ENCODE measurements around the gene ADGRD2.

ADGRD2 gene

DNA sequence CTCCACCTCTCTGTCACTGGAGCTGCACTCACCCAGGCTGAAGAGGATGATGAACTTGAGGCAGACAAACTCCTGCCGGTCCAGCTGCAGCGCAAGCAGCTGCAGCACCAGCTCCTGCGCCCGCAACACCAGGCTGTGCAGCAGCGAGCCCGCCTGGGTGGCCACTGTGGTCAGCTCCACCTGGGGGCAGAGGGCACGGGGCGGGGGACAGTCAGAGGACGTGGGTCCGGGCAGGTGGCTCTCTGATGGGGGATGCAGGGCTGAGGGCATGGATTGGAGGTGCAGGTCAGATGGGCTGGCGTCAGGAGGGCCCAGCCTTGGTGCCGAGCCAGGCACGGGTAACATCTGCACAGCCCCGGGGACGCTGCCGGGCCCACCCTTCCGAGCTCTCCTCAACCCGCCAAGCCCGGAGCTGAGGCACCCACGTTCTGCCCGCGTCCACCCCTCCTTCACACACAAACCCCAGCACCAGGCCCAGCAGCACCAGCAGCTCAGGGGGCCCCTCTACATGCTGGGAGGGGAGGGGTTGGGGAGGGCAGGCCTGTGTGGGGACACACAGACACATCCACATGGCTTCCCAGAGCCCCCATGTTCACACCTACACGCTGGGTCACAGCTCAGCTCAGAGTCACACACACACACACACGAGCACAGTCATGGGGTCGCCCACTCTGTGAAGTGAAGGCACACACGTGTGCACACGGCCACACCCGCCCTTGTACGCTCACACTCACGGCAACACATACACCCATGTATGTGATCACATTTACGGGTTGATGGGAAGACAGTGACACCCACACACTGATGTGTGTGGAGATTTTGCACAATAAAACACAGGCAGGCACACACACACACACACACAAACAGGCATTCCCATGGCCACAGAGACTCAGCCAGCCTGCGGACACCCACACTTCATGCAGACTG is 41.1 kb downstream of the ADGRD2 start:
- Histone ChIP-seq H3K9me3 (ENCODE audit: control insufficient read depth in 5 of 5, low read length in 5 of 5) (no peaks in the 10 kb centered on the region), H3K4me3 (ENCODE audit: low read depth in 1 of 5, low read length in 5 of 5) (no peak overlapping the region), H3K4me1 (ENCODE audit: control insufficient read depth in 5 of 5, insufficient read depth in 5 of 5, low read length in 5 of 5) (no peaks in the 10 kb centered on the region), H3K36me3 (ENCODE audit: control insufficient read depth in 5 of 5, insufficient read depth in 5 of 5, low read length in 5 of 5) (no peaks in the 10 kb centered on the region), H3K9ac (ENCODE audit: low read length in 5 of 5) (no peak overlapping the region), H3K27me3 (ENCODE audit: control insufficient read depth in 5 of 5, insufficient read depth in 4 of 5, low read length in 5 of 5) (peaks cover 18 to 43% (median 26%) of the 10 kb centered on the region in 5 donors), H3K27ac (ENCODE audit: low read depth, low read length) (no peak overlapping the region)

DNA sequence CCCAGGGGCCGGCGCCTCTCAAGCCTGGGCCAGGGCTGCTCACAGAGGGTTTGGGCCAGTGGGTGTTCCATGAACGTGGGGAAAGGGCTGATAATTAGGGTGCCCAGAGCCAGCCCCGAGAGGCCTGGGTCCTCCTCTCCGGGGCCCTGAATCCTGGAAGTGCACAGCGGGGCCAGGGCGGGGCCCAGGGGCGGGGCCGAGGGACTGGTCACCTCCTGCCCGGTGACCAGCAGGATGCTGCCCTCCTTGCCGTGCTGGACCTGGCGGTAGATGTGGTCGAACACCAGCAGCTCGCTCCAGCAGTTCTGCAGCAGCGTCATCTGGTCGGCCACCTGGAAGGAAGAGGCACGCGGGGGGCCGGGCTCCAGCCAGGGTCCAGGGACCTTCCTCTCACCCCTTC is 42.6 kb downstream of the ADGRD2 start:
- no peaks in the 10 kb centered on the region for H3K4me1 ChIP-seq (ENCODE audit: control insufficient read depth in 5 of 5, insufficient read depth in 5 of 5, low read length in 5 of 5)
- peaks cover 18 to 35% (median 21%) of the 10 kb centered on the region in 5 donors for H3K27me3 ChIP-seq (ENCODE audit: control insufficient read depth in 5 of 5, insufficient read depth in 4 of 5, low read length in 5 of 5)
- H3K4me3 ChIP-seq (ENCODE audit: low read depth in 1 of 5, low read length in 5 of 5) = no peak overlapping the region
- no peak overlapping the region for H3K27ac ChIP-seq (ENCODE audit: low read depth, low read length)
- no peaks in the 10 kb centered on the region for H3K36me3 ChIP-seq (ENCODE audit: control insufficient read depth in 5 of 5, insufficient read depth in 5 of 5, low read length in 5 of 5)
- H3K9ac ChIP-seq (ENCODE audit: low read length in 5 of 5) = no peak overlapping the region
- H3K9me3 ChIP-seq (ENCODE audit: control insufficient read depth in 5 of 5, low read length in 5 of 5) = no peaks in the 10 kb centered on the region

DNA sequence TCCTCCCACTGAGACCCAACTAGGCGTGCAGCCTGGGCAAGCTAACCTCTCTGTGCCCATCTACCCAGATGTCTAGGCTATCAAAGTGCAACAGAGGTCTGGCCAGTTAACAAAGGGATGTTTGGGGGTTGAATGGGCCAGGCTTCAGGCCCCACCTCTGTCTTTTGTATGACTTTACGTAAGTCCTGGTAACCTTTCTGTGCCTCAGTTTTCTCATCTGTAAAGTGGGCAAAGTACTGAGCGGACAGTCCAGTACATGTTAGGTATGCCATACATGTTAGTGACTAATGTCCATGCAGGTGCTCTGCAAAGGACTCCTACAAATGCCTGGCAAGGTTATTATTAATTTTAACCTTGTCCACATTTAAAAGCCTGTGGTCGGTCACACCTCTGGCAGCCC is 43.0 kb downstream of the ADGRD2 start:
- no peaks in the 10 kb centered on the region for H3K36me3 ChIP-seq (ENCODE audit: control insufficient read depth in 5 of 5, insufficient read depth in 5 of 5, low read length in 5 of 5)
- no peak overlapping the region for H3K9ac ChIP-seq (ENCODE audit: low read length in 5 of 5)
- H3K27me3 ChIP-seq (ENCODE audit: control insufficient read depth in 5 of 5, insufficient read depth in 4 of 5, low read length in 5 of 5) = peaks cover 18 to 39% (median 21%) of the 10 kb centered on the region in 5 donors
- peaks cover 0 to 2% (median 0%) of the 10 kb centered on the region in 5 donors for H3K4me1 ChIP-seq (ENCODE audit: control insufficient read depth in 5 of 5, insufficient read depth in 5 of 5, low read length in 5 of 5)
- H3K27ac ChIP-seq (ENCODE audit: low read depth, low read length) = no peak overlapping the region
- no peaks in the 10 kb centered on the region for H3K9me3 ChIP-seq (ENCODE audit: control insufficient read depth in 5 of 5, low read length in 5 of 5)
- no peak overlapping the region for H3K4me3 ChIP-seq (ENCODE audit: low read depth in 1 of 5, low read length in 5 of 5)

DNA sequence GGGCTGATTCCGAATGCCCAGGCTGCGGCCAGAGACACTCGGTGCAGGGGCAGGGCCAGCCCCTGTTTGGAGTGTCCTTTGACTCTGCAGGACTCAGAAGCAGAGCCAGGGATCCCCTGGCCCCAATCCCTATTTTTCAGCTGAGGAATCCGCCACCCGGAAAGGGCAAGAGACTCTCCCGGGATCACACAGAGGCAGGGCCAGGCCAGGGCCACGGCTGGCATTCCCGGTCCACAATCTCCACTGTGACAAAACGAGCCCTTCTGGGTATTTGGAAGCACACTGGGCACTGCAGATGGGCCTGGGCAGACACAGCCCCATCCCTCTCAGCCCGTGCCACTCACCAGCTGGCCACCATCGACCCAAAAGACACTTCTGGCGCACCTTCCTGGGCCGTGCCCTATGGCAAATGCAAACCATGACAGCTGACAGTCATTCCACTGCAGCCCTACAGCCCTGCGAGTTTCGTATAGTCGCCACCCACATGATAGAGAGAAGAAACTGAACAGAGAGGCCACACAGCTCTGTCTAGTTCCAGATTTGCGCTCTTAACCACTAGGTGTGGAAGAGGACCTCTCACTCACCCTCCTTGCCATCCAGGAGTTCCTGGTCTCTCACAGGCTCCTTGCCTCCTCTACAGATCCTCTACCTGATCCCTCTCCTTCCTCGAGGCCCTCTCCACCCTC is 43.7 kb downstream of the ADGRD2 start:
- H3K9ac ChIP-seq (ENCODE audit: low read length in 5 of 5) = peak overlapping the region in 1 of 5 donors; percentile 22
- no peaks in the 10 kb centered on the region for H3K36me3 ChIP-seq (ENCODE audit: control insufficient read depth in 5 of 5, insufficient read depth in 5 of 5, low read length in 5 of 5)
- H3K4me3 ChIP-seq (ENCODE audit: low read depth in 1 of 5, low read length in 5 of 5) = no peak overlapping the region
- H3K4me1 ChIP-seq (ENCODE audit: control insufficient read depth in 5 of 5, insufficient read depth in 5 of 5, low read length in 5 of 5) = peaks cover 0 to 7% (median 0%) of the 10 kb centered on the region in 5 donors
- H3K27me3 ChIP-seq (ENCODE audit: control insufficient read depth in 5 of 5, insufficient read depth in 4 of 5, low read length in 5 of 5) = peaks cover 15 to 40% (median 25%) of the 10 kb centered on the region in 5 donors
- H3K27ac ChIP-seq (ENCODE audit: low read depth, low read length) = no peak overlapping the region
- no peaks in the 10 kb centered on the region for H3K9me3 ChIP-seq (ENCODE audit: control insufficient read depth in 5 of 5, low read length in 5 of 5)

DNA sequence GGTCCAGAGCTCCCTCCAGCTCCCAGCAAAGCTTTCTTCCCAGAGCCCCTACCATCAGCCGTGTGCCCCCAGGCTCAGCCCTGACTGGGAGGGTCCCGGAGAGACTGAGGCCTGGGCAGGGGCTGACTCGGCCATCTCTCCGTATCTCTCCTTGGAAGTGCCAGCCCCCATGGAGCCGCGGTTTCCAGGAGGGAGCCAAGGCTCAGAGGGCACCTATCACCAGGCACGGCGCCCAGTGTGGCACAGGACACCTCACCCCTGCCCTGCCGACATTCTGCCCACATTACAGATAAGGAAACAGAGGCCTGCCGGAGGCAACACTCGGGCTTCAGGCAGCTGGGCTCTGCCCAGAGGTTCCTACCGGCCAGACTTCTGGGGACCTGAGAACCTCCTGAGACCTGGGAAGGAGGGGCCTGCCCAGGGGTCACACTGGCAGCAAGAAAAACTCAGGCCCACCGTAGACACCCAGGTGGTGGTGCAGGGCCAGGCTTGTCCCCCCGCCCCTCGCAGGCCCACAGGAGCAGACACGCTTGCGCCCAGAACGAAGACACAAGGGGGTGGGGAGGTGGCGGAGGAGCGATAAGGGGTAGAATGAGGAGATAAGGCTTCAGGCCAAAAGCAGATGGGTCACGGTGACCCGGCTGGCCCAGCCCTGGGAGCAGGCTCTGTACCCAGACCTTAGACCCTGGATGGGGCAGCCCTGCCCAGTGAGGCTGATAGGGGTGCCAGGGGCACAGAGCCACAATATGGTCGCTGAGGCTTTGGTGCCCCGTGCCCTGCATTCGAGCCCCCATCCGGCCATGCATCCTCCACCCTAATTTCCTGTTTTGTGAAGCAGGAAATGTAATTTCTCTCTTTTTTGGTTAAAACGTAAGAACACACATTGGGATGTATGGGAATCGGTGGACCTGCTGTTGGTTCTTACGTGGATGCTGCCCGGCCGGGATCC is 45.1 kb downstream of the ADGRD2 start:
- Histone ChIP-seq H3K9me3 (ENCODE audit: control insufficient read depth in 5 of 5, low read length in 5 of 5) (no peaks in the 10 kb centered on the region), H3K4me1 (ENCODE audit: control insufficient read depth in 5 of 5, insufficient read depth in 5 of 5, low read length in 5 of 5) (peaks cover 0 to 7% (median 0%) of the 10 kb centered on the region in 5 donors), H3K36me3 (ENCODE audit: control insufficient read depth in 5 of 5, insufficient read depth in 5 of 5, low read length in 5 of 5) (no peaks in the 10 kb centered on the region), H3K27ac (ENCODE audit: low read depth, low read length) (no peak overlapping the region), H3K9ac (ENCODE audit: low read length in 5 of 5) (no peak overlapping the region), H3K4me3 (ENCODE audit: low read depth in 1 of 5, low read length in 5 of 5) (no peak overlapping the region), H3K27me3 (ENCODE audit: control insufficient read depth in 5 of 5, insufficient read depth in 4 of 5, low read length in 5 of 5) (peaks cover 12 to 35% (median 30%) of the 10 kb centered on the region in 5 donors)

DNA sequence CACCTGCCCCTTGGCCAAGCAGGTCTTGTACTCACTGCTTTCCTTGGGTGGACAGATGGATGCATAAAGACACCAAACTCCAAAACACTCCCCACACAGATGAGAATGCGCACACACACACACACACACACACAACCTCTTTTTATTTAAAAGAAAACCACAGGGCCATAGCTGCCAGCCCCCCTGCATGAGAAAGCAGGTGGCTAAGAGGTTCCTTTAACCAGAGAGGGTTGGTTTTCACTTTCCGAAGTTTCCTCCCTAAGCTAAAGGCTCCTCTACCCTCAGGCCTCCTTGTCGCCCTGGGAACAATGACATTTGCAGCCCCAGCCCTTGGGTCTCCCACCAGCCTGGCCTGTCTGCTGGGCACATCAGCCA is 45.8 kb downstream of the ADGRD2 start:
- no peak overlapping the region for H3K4me3 ChIP-seq (ENCODE audit: low read depth in 1 of 5, low read length in 5 of 5)
- H3K9me3 ChIP-seq (ENCODE audit: control insufficient read depth in 5 of 5, low read length in 5 of 5) = no peaks in the 10 kb centered on the region
- H3K4me1 ChIP-seq (ENCODE audit: control insufficient read depth in 5 of 5, insufficient read depth in 5 of 5, low read length in 5 of 5) = peaks cover 0 to 7% (median 0%) of the 10 kb centered on the region in 5 donors

DNA sequence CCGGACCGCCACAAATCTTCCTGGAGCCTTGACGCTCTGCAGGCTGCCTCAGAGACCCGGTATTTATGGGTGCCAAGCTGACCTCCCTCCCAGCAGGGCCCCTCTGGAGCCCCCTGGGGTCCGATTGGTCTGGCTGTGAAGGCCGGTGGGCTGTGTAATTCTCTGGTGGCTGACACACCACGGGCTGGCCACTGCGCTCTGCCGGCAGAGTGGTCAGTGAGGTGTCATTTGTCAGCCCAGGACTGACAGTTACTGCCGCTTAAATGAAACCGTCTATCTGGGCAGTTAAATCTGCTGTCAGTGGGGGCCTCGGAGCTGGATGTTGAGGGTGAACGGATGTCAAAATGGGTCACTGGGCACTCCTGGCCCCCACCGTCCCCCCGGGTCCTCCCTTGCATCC is 46.2 kb downstream of the ADGRD2 start:
- no peaks in the 10 kb centered on the region for H3K9me3 ChIP-seq (ENCODE audit: control insufficient read depth in 5 of 5, low read length in 5 of 5)
- H3K9ac ChIP-seq (ENCODE audit: low read length in 5 of 5) = no peak overlapping the region
- no peak overlapping the region for H3K4me3 ChIP-seq (ENCODE audit: low read depth in 1 of 5, low read length in 5 of 5)
- peaks cover 16 to 43% (median 38%) of the 10 kb centered on the region in 5 donors for H3K27me3 ChIP-seq (ENCODE audit: control insufficient read depth in 5 of 5, insufficient read depth in 4 of 5, low read length in 5 of 5)
- H3K4me1 ChIP-seq (ENCODE audit: control insufficient read depth in 5 of 5, insufficient read depth in 5 of 5, low read length in 5 of 5) = peaks cover 0 to 7% (median 0%) of the 10 kb centered on the region in 5 donors
- H3K27ac ChIP-seq (ENCODE audit: low read depth, low read length) = no peak overlapping the region
- no peaks in the 10 kb centered on the region for H3K36me3 ChIP-seq (ENCODE audit: control insufficient read depth in 5 of 5, insufficient read depth in 5 of 5, low read length in 5 of 5)

More for the DNA sequence above, 45.8 kb downstream of the ADGRD2 start:
- no peak overlapping the region for H3K9ac ChIP-seq (ENCODE audit: low read length in 5 of 5)
- H3K27ac ChIP-seq (ENCODE audit: low read depth, low read length) = no peak overlapping the region
- no peaks in the 10 kb centered on the region for H3K36me3 ChIP-seq (ENCODE audit: control insufficient read depth in 5 of 5, insufficient read depth in 5 of 5, low read length in 5 of 5)
- peaks cover 12 to 40% (median 36%) of the 10 kb centered on the region in 5 donors for H3K27me3 ChIP-seq (ENCODE audit: control insufficient read depth in 5 of 5, insufficient read depth in 4 of 5, low read length in 5 of 5)

DNA sequence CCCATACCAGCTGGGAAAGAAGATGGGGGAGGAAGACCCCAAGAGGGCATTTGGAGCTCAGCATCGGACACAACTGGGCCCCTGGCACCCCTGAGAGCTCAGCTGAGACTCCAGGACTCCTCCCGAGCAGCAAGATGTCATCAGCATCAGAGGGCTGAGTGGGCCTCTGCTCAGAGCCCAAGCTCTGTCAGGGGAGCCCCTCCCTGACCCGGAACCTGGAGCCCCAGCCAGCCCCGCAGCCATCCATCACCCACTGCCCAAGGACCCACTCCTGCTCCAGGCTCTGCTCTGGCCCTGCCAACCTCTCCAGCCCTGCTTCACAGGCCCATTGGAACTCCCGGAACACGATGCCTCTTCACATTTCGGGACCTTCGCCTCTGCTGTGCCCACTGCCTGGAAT is 47.2 kb downstream of the ADGRD2 start:
- Histone ChIP-seq H3K27me3 (ENCODE audit: control insufficient read depth in 5 of 5, insufficient read depth in 4 of 5, low read length in 5 of 5) (peaks cover 19 to 49% (median 45%) of the 10 kb centered on the region in 5 donors), H3K4me3 (ENCODE audit: low read depth in 1 of 5, low read length in 5 of 5) (no peak overlapping the region), H3K9me3 (ENCODE audit: control insufficient read depth in 5 of 5, low read length in 5 of 5) (no peaks in the 10 kb centered on the region), H3K36me3 (ENCODE audit: control insufficient read depth in 5 of 5, insufficient read depth in 5 of 5, low read length in 5 of 5) (no peaks in the 10 kb centered on the region), H3K4me1 (ENCODE audit: control insufficient read depth in 5 of 5, insufficient read depth in 5 of 5, low read length in 5 of 5) (peaks cover 0 to 7% (median 0%) of the 10 kb centered on the region in 5 donors), H3K27ac (ENCODE audit: low read depth, low read length) (no peak overlapping the region), H3K9ac (ENCODE audit: low read length in 5 of 5) (no peak overlapping the region)

DNA sequence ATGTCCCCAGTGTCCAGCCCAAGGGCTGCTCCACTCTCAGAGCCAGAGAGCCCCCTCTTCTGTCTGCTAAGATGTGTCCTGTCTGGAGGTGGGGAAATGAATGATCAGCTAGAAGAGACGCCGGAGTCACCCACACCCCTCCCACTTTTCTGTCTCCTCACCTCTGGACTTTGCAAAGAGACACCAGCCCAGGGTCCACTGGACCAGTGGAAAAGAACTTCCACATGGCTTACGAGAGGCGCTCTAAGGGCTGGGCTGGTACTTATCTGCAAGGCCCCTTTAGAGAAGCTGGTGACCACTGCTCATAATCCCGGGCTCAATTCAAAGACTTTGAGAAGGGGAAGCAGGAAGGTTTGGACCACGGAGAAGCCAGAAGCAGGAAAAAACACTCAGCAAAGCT is 47.8 kb downstream of the ADGRD2 start:
- peaks cover 22 to 51% (median 49%) of the 10 kb centered on the region in 5 donors for H3K27me3 ChIP-seq (ENCODE audit: control insufficient read depth in 5 of 5, insufficient read depth in 4 of 5, low read length in 5 of 5)
- H3K27ac ChIP-seq (ENCODE audit: low read depth, low read length) = no peak overlapping the region

More for the DNA sequence above, 47.8 kb downstream of the ADGRD2 start:
- Histone ChIP-seq H3K9me3 (ENCODE audit: control insufficient read depth in 5 of 5, low read length in 5 of 5) (no peaks in the 10 kb centered on the region), H3K4me3 (ENCODE audit: low read depth in 1 of 5, low read length in 5 of 5) (no peak overlapping the region), H3K36me3 (ENCODE audit: control insufficient read depth in 5 of 5, insufficient read depth in 5 of 5, low read length in 5 of 5) (no peaks in the 10 kb centered on the region), H3K4me1 (ENCODE audit: control insufficient read depth in 5 of 5, insufficient read depth in 5 of 5, low read length in 5 of 5) (peaks cover 0 to 7% (median under 1%) of the 10 kb centered on the region in 5 donors), H3K9ac (ENCODE audit: low read length in 5 of 5) (no peak overlapping the region)

Data from subcutaneous abdominal adipose tissue (tissue), 5 donors.